Activated CD4-positive, alpha-beta T cell treated with anti-CD3 and anti-CD28 coated beads, Interleukin-2, amount 50 U/mL, for 4 hours (primary cell): ENCODE results near the gene CLUH.
"Not testable (repeated sequence)": the region's sequence is repeated elsewhere in the genome, so short reads cannot be mapped to it uniquely, and the experiment has no call there.

Experiments
- DNase-seq, 2 experiments: peaks; one replicate each; pipeline ENCODE4 v3.0.0-alpha.2; 2020

CLUH gene

DNA sequence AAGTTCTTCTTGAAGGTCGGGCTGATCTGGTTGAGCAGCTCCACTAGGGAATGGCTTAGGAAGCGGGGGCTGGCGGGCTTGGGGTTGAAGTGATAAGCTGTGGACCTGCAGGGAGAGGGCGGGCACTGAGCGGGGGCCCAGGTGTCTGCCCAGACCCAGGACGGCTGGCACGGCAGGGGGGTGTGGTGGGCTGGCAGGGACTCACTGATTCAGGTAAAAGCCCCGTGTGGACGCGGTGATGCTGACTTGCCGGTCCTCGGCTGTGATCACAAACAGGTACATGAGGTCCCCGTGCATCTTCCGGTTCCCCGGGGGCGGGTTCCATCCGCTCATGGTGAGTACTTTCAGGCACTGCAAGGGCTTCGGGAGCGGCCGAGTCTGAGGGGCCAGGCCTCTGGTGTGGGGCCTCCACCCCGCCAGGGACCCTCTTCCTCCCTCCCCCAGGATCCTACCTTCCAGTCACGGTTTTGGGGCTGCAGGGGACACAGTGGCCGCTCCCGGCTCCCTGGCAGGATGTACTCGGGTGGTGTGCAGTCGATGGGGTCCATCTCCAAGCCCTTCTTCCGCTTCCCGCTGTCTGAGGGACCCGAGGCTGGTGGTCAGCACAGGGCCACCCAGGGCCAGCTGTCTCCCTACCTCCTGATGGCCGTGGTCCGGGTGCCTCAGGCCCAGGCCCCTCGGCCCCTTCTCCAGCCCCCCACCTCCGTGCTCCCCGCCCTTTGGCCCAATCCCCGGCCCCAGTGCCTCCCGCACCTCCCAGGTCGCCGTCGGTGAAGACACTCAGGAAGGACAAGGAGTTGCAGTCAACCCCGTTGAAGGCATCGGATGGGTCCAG is 10.2 kb downstream of the CLUH start:
- DNase-seq: no peak

DNA sequence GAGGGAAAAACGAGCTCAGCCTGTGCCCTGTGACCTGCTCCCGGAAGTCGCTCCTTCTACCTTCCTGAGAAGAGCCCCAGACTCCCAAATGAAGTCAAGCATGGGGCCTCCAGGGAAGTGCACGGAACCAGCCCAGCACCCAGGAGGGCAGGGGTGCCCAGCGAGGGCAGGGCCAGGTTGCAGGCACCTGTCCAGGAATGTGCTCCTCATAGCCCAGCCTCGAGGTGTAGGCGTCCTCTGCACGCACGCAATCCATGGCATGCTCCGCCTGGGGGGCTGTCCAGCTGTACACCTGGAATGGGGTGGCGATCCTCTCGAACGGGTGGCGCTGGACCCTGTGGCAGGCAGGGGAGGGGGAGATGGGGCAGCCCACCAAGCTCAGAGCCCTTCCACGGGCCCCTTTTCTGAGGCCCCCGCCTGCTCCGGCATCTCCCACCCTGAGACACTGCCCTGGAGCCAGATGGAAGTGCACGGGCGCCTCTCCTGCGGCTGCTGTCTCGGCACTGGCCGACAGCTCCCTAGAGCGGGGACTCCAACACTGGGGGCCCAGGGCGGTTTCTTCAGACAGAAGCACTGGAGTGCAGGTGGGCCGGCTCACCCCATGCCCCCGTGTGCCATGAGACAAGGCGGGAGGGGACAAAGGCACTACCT is 10.9 kb downstream of the CLUH start:
- no peak for DNase-seq

DNA sequence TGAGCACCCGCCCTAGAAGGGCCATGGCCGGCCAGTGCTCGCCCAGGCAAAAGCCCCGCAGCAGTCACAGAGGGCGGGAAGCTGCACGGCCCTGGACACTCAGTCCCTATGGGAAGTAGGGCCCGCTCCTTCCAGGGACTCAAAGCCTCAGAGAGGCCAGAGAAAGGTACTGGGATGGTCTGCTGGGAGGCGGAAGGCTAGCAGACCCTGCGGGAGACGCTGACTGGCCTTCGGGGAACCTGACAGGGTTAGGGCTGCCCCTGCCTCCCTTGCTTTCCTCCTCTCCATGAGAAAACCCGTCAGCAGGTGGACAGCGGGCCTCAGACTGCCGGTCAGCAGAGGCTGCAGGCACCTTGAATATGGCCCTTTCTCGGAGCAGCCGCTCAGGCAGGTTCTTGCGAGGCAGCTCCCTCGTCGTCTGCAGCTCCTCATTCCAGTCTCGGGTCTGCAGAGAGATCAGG is 11.5 kb downstream of the CLUH start:
- no peak for DNase-seq

DNA sequence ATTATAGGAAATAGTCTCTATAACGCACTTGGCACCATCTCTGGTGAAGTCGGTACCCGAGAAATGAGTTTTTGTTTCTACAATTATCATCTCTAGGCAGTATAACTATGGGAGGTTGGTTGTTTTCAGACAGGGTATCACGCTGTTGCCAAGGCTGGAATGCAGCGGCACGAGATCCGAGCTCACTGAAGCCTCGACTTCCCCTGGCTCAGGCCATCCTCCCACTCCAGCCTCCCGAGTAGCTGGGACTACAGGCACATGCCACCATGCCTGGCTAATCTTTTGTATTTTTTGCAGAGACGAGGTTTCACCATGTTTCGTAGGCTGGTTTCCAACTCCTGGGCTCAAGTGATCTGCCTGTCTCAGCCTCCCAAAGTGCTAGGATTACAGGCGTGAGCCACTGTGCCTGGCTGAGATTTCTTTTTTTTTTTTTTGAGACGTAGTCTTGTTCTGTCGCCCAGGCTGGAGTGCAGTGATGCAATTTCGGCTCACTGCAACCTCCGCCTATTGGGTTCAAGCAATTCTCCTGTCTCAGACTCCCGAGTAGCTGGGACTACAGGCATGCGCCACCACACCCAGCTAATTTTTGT is 12.3 kb downstream of the CLUH start:
- not testable (repeated sequence) for DNase-seq

DNA sequence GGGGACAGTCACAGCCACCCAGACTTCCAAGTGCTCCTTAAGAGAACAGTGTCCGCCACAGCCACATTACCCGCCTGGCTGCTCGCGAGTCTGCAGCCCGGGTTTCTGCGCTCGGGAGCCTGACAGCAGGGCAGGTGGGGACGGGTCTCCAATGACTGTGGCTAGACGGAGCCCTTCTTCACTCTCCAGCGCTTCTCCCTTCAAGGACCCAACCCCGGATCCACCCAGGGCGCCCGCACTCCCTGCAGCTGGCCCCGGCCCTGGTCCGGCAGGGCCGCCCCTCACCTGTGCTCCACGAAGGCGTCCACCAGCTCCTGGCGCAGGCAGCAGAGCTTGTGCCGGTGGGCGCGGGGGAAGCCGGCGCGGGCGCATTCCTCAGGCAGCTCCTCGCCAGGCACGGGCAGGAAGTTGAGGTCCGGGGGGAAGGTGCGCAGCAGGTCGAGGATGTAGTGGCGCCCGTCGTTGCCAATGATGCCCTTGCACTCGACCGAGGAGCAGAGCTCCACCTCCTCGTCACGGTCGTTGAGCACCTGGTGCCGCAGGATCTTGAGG is 13.9 kb downstream of the CLUH start:
- no peak for DNase-seq

DNA sequence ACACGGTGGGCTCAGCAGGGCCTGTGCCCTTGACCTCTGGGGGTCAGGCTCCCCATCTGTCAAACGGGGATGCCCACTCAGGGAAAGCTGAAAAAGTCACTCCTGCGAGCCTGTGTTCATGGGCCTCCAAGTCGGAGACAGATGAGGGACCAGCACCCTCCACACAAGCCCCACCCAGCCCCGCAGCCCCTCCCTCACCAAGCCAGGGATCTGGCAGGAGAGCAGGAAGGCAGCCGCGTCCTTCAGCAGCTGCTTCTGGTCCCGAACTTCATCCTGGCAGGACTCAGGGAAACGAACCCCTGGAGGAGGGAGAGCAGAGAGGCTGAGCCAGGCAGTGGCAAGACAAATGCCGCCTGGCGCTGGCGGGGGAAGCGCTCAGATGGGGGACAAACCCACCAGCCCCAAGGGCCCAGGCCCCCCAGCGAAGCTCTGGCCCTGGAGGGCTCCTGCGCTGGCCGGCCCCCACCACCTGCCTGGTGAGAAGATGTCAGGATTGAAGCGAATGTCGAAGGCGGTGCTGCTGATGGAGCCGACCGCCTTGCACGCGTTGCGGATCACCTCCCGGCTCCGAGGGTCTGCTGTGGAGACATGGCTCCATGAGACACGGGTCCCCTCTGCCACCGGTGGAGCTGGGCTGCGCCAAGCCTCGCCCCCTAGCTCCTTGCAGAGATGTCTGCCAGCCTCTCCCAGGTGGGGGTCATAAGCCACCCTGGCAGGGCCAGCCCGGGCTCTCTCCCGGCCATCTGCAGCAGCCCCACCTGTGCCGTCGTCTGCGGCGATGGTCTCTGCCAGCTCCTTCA is 15.4 kb downstream of the CLUH start:
- no peak for DNase-seq

DNA sequence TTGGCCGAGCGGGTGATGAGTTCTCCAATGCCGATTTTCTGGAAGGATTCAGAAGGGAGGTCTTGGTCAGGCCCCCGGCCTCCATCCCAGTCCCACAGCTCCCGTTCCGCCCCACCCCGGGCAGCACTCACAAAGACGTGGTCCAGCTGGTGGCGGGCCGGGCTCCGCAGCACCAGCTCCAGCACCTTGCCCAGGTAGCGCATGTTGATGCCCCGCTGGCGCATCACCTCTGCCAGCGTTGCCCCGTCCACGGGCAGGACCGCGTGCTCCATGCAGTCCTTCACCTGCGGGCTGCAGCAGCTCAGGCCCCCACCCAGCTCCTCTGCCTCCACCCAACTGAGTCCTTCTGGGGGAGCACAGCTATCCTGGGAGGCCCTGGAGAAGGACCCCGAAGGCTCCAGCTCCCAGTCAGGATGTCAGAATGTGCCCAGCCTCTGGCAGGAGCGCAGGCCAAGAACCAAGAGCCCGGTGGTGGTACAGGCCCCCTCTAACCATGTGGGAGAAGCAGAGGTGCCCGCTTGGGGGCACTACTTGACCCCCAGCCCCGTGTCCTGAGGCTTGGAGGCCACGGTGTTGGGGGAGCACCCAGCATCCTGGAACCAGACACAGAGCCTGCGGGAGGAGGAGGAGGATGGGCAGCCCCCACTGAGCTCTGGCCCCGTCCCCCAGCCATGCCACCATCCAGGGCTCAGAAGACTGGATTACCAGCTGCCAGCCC is 16.2 kb downstream of the CLUH start:
- DNase-seq: no peak

DNA sequence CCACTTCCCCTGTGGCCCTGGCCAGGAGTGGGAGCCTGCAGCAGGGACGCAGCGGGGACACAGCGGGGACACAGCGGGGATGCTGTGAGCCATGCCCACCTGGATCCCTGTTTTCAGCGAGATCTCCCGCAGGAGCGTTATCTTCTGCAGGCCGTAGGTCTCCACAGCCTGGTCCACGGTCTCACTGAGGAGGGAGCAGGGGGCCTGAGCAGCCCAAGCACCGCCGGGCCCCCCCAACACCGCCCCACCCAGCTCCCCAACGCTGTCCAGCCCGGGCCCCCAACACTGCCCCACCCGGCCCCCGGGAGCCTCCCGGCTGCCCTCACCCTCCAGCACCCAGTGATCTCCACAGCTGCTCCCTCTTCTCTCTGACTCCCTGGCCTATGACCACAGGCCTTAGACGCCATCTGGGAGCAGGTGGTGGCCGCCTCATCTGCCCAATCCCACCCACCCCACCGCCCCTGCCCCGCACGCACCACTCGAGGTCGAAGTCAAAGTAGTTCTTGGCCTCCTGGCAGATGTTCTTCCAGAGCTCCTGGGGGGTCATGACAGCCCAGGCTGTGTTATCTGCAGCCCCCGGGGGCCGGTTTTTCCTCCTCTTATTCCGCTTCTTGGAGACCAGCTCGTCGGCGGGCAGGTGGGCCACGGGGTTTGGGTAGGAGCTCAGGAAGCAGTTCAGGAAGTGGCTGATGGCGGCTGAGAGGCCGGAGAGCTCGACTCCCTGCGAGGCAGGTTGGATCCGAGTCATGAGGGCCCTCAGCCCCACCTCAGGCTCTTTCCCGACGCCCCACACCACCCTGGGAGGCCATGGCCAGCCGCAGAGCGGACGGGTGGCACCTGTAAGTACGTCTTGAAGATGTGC is 17.0 kb downstream of the CLUH start:
- no peak for DNase-seq

DNA sequence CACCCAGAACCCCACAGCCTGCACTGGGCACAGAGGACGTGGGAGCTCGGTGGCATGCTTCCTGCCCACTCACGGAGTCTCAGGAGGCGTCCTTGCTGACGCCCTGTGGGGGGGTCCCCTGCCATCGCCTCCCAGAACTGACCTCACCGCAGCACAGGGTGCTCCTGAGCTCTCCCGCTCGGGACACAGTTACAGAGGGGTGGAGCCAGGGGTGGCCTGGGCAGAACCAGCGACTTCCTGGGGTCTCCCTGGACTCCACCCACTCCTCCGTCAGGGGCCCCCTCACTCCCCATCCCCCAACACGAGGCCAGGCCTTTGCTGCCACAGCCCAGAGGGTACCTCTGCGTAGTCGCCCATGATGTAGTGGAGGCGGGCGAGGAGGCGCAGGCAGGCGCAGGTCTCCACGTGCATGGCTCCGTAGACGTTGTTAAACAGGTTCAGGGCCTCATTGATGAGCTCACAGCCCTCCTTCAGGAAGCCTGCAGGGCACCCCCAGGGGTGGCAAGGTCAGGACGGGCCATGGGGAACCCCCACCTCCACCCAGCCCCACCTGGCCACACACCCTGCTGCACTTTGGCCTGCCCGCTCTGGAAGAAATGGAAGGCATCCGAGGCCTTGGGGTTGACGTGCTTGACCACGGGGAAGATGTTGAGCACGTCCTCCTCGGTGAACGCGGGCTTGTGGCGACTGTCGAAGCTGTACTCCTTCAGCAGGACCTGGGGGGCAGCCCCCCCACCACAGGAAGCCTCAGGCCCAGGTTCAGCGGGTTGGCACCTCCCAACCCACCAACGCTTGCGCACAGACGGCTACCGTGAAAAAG is 17.8 kb downstream of the CLUH start:
- DNase-seq: no peak

DNA sequence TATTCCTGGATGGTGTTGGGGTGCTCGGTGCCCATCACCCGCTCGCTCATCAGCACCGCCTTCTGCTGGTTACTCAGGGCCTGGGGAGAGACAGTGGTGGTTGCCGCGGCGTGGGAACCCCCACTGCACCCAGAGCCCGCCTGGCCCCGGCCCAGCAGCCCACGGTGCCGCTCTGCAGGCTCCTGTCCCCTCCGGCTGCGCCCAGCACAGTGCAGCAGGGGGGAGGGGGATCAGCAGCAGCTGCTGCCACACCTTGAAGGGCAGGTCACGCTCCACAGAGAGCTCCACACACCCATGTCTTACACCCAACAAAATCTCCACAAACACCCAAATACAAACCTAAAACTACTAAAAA is 18.8 kb downstream of the CLUH start:
- DNase-seq: no peak

DNA sequence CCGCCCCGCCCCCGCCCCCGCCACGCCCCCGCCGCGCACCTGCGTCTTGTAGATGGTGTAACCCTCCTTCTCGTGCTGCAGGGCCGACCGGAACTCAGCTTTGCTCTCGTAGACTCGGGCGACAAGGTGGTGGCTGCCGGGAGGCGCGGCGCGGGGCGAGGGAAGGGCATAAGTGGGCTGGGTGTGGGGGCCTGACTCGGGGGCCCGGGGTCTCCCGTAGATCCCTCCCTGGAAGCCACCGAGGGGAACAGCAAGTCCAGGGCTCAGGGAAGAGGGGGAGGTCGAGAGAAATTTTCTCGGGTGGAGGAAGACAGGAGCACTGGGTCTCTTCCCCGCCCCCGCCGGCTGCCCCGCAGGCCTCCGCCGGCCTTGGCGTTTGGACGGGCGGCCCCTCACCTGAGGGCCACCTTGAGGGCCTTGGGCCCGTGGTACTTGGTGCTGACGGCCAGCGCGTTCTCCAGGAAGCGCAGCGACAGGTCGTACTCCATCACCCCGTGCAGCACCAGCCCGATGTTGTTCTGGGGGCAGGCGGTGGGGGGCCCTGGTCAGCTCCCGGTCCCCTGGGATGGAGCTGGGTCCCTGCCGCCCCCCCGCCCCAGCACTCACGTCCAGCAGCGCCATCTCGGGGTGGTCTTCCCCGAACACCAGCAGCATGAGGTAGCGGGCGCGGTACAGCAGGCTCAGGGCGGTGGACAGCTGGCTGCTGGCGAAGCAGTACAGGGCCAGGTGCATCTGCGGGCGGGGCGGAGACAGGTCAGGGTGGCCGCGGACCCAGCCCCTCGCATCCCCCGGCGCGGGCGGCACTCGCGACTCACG is 19.4 kb downstream of the CLUH start:
- no peak for DNase-seq

DNA sequence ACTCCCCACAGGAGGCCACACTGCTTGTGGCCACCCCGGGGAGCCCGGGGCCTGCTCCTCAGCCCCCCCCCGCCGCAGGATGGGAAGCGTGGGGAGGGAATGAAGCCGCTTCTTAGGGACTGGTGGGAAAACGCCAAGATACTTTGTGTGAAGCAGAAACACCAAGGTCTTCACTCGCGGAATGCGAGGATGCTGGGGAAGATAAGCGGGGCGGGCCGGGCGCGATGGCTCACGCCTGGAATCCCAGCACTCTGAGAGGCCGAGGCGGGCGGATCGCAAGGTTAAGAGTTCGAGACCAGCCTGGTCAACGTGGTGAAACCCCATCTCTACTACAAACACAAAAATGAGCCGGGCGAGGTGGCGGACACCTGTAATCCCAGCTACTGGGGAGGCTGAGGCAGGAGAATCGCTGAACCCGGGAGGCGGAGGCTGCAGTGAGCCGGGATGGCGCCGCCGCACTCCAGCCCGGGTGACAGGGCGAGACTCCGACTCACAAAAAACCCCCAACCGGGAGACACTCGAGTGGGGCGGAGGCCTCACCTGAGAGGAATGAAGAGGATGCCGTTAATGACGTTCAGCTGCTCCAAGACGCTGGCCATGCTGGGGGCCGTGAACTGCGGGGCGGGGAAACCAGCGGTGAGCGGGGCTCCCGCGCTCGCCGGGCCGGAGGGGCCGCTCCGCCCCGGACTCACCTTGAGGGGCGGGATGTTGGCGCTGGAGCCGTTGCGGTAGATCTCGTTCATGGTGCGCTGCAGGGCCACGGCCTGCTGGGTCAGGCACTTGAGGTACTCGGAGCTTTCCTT is 20.3 kb downstream of the CLUH start:
- DNase-seq: no peak

DNA sequence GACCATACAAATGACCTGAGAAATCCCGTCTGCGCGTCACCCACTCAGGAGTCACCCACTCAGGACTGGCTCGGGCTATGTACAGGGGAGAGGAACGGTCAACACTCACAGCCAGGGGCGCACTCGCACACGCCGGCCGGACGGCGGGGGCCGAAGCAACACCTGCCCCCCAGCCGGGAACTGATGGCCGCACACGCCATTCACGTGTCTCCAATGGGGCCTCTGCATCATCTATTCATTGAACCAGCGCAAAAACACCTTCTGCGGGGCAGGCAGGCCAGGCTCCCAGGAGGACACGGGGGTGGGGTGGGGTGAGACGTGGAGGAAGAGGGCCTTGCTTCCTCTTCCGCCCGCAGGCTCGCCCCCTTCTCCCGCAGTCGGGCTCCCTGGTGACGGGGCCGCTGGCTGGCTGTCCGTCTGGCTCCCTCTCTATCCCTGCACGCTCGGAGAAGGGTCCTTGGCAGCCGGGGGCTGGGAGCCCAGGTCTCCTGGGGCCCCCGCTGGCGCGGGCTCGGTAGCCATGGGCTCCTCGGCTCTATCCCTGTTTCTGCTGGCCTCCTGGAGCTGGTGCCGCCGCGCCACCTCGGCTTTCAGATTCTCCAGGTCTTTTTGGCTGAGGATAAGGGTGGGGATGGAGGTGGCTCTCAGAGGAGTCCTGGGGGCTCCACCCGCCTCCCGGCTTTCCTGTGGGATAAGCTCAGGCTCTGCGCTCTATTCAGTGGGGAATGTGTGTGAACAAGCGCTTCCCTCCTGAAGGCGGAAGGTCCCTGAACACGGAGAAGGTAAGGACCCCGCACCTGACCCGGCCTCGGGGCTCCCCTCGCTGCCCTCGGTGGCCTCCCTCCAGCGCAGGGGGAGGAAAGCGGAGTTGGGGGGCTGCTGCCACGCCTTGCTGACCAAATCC is 21.1 kb downstream of the CLUH start:
- DNase-seq: no peak

DNA sequence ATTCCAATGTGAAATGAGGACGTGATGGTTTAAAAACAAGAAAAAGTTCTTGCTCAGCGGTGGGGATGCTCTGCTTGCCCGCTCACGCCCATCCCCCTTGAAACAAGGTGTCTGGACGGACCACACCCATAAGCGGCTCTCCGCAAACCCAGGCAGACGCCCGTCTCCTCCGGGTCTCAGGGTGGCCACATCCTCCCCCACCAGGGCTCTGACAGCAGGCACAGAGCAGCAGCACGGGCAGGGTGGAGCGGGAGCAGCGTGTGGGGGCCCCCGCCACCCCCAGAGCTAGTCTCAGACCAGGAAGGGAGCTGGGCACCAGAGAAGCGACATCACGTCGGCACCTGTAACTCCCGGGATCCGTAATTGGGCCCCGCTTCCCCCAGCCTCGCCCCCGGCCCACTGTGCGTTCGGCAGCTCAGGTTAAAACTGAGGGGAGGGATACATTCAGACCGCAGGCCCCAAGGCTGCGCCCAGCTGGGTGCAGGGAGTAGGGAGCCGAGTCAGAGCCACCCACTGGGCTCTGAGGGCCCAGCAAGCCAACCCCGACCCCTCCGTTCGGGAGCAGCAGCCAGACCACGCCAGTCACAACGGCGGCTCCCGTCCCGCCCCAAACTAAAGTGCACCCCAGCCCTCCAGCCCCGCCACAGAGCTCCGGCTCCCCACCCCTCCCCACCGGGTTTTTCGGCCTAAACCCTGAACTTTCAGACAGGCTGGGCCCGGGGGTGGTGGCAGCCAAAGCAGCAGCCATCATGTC is 22.0 kb downstream of the CLUH start:
- DNase-seq: no peak

DNA sequence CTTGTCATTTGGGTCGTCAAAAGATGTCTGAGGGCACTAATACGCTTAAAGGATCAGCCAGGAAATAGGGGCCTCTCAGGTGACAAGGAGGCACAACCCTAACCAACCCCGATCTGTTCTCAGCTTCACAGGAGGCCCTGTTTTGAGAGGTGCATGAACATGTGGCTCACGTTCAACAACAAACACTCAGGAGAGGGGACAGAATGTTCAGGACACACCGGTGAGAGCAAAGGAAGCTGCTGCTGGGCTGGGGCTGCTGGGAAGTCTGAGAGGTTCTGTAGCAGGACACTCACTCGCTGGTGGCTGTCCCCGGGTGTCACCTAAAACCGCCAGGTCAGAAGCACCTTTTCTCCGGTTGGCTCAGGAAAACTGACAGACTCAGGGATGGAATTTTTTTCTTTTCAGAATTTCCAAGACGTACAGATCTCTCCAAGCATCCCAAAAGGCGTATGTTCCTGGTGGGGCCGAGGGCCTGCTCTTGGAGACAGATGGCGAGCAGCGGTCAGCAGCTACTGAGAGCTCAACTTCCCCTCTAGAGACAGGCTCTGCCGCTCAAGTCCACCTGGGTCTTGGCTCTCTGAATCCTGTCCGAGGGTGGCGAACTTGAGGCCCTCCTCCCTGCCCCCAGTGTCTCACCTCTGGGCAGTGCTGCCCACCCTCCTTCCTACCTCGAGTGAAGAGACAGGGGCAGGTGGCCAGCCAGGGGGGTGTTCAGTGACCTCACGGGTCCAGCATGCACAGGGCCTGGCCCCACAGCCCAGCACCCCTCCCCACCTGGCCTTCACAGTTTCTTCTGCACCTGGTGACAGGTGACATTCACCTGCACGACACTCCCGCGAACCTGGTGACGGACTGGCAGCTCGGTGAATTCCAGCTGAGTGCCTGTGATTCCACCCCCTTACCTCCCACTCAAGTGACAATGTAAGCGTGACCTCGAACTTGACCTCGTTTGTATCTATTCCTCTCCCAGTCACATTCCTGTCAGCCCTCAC is 22.9 kb downstream of the CLUH start:
- DNase-seq: no peak

DNA sequence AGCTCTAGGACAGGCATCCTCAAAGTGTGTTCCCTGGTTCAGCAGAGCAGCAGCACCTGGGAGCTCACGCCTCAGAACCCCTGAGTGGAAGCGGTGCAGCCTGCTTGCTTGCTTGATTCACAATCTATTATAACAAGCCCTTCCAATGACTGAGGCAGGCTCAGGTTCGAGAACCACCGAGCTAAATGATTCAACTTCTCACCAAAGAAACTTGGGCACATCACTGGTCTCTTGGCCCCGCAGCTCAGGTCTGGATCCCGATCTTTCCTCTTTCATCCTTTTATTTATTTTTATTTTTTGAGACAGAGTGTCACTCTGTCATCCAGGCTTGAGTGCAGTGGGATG is 24.5 kb downstream of the CLUH start:
- DNase-seq: no peak
